GM18868 (cell line): ENCODE data around the gene PCDHB13.

Source experiments
- ATAC-seq: cut with Tn5 transposase; IDR thresholded peaks from one replicate; pipeline ENCODE4 v1.9.1; 2021; ENCODE audit warnings: mild to moderate bottlenecking, moderate library complexity; ENCODE audit not compliant: unreplicated experiment

PCDHB13 gene

GRCh38 chr5:141260458-141261237, 46.9 kb downstream of the PCDHB13 start:
- ATAC-seq = no peak

GRCh38 chr5:141261238-141261546, 47.5 kb downstream of the PCDHB13 start:
- no peak for ATAC-seq
